Left ventricle myocardium inferior (tissue), 1 donor: Measurements from ENCODE around the gene PIK3R3. TPM values are rescaled to one million over a fixed set of nuclear protein-coding genes. Genes with fewer than 3 reads are reported as not detected.
A peak's percentile ranks its signal among the peaks of the same experiment; 100 is the strongest.

ENCODE experiments used
- DNase-seq: peaks from one replicate; pipeline ENCODE4 v3.0.0-alpha.2; 2020
- H3K27ac ChIP-seq: fragments of 200-600 bp; replicated peaks from 2 replicates; pipeline ENCODE4 v1.8.0; 2021
- H3K27me3 ChIP-seq: fragments of 200-600 bp; 2 replicates; pipeline ENCODE4 v1.8.0; 2021; ENCODE audit warnings: low read depth
- H3K36me3 ChIP-seq: fragments of 200-600 bp; 2 replicates; pipeline ENCODE4 v1.8.0; 2021
- H3K4me1 ChIP-seq: fragments of 200-600 bp; 2 replicates; pipeline ENCODE4 v1.8.0; 2021
- H3K4me3 ChIP-seq: fragments of 200-600 bp; 2 replicates; pipeline ENCODE4 v1.8.0; 2021; ENCODE audit warnings: mild to moderate bottlenecking, moderate library complexity
- H3K9me3 ChIP-seq: fragments of 200-600 bp; replicated peaks from 2 replicates; pipeline ENCODE4 v1.8.0; 2021
- CTCF ChIP-seq: fragments of 200-600 bp; IDR thresholded peaks from 2 replicates; pipeline ENCODE4 v1.8.0; 2021; ENCODE audit warnings: antibody characterized with exemption, mild to moderate bottlenecking, borderline replicate concordance
- intact Hi-C: fragments of 100-400 bp; cut with micrococcal nuclease; formaldehyde crosslinking; loops from one replicate; pipeline ENCODE4 v1.11.0; 2022
- total RNA-seq: library from RNA; stranded (reverse); fragmentation: NEBNext Ultra II Directional; extraction: Animal tissue kit (Norgen Biotek cat#: 25700); gene quantifications from one replicate; pipeline ENCODE4 v1.2.1, GENCODE V29; 2021
- donor health status: DM: no; HTN: yes; CAD: no; lungs with severe emphysema.

The PIK3R3 gene
- total RNA-seq, 1 donor from 2014 or later = 32.7 TPM

- no peak for TF ChIP-seq CTCF
- intact Hi-C loops = no loop called here
- H3K27ac ChIP-seq = no peak overlapping the region
These were observed 121.8 kb downstream of the PIK3R3 start for GRCh38 chr1:46010611-46011010.

DNA sequence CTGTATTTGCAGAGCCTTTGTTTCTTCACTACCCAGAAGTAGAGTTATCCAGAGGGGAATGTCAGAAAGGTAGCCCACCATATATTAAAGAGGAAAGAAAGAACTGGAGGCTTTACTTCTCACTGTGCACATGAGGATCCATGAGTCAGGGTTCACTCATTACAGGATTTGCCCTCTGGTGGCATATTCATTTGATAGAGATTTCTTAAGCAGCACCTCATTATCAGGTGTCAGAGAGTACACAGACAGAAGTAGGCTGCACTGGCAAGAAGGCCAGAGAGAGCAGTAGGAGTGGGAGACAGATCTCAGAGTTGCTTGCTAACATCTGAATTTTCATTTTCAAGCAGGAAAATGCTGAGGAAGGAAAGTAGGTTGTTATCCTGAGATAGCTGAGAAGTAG is 123.8 kb downstream of the PIK3R3 start:
- no peak for TF ChIP-seq CTCF
- DNase-seq = no peak
- intact Hi-C loops = no loop called here
- Histone ChIP-seq H3K36me3 (peaks cover 81% of the 10 kb centered on the region), H3K9me3 (no peaks in the 10 kb centered on the region), H3K27ac (peak overlapping the region; percentile 39), H3K4me3 (no peak overlapping the region), H3K4me1 (peaks cover 61% of the 10 kb centered on the region), H3K27me3 (no peaks in the 10 kb centered on the region)

More at GRCh38 chr1:46010611-46011010, 121.8 kb downstream of the PIK3R3 start:
- no peak for DNase-seq
- Histone ChIP-seq H3K36me3 (peaks cover 78% of the 10 kb centered on the region), H3K9me3 (no peaks in the 10 kb centered on the region), H3K4me3 (no peak overlapping the region), H3K27me3 (no peaks in the 10 kb centered on the region), H3K4me1 (peaks cover 49% of the 10 kb centered on the region)

DNA sequence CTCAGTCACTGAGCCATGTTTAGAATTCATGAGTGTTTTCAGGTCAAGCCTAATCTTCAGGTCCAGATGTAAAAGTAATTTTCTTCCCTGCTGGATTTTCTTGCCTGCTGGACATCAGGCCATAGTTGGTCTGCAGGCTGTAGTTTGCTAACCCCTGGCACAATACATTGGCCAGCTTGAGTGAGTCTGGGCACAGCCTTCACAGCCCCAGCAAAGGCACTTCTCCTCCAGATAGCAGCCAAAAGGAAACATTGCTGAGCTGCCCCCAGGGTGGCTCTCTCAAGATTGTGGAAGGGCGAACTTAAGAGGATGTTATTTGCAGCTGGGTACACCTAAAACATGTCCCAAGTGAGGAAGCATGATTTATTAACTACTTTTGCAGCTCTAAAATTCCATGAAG is 126.8 kb downstream of the PIK3R3 start:
- no peaks in the 10 kb centered on the region for H3K9me3 ChIP-seq
- intact Hi-C loops = no loop called here
- no peak overlapping the region for H3K4me3 ChIP-seq
- no peak for TF ChIP-seq CTCF
- peaks cover 69% of the 10 kb centered on the region for H3K36me3 ChIP-seq
- H3K4me1 ChIP-seq = peaks cover 53% of the 10 kb centered on the region
- DNase-seq = no peak
- H3K27me3 ChIP-seq = no peaks in the 10 kb centered on the region
- H3K27ac ChIP-seq = peak overlapping the region; percentile 1

- TF ChIP-seq CTCF = no peak
- Histone ChIP-seq H3K4me3 (no peak overlapping the region), H3K27ac (no peak overlapping the region), H3K27me3 (no peaks in the 10 kb centered on the region), H3K9me3 (no peaks in the 10 kb centered on the region), H3K36me3 (peaks cover 68% of the 10 kb centered on the region), H3K4me1 (peaks cover 50% of the 10 kb centered on the region)
- DNase-seq = no peak
- intact Hi-C loops = no loop called here
These were observed 127.9 kb downstream of the PIK3R3 start for GRCh38 chr1:46004492-46004891.

- H3K36me3 ChIP-seq = peaks cover 60% of the 10 kb centered on the region
- no peaks in the 10 kb centered on the region for H3K27me3 ChIP-seq
These were observed 129.1 kb downstream of the PIK3R3 start for GRCh38 chr1:46003315-46003714.

More at GRCh38 chr1:46003315-46003714, 129.1 kb downstream of the PIK3R3 start:
- no peaks in the 10 kb centered on the region for H3K9me3 ChIP-seq
- no peak overlapping the region for H3K4me3 ChIP-seq
- DNase-seq = no peak
- no peak overlapping the region for H3K27ac ChIP-seq
- intact Hi-C loops = no loop called here
- peaks cover 51% of the 10 kb centered on the region for H3K4me1 ChIP-seq
- TF ChIP-seq CTCF = no peak
